Neutrophil (primary cell): ENCODE measurements around the gene RSPH1.

Source experiments
- H3K27ac ChIP-seq: fragments of 200-600 bp; sonication (generic); 2 replicates; pipeline ENCODE4 v1.5.1; 2016; ENCODE audit warnings: mild to moderate bottlenecking, moderate library complexity
- H3K27me3 ChIP-seq: fragments of 200-600 bp; sonication (generic); 2 replicates; pipeline ENCODE4 v1.6.0; 2016; ENCODE audit warnings: mild to moderate bottlenecking
- H3K36me3 ChIP-seq: fragments of 200-600 bp; sonication (generic); 2 replicates; pipeline ENCODE4 v1.5.1; 2017
- H3K4me1 ChIP-seq, 2 experiments: fragments of 200-600 bp in 1 of 2; sonication (generic) in 1 of 2; 1 replicate in 1 of 2; 2 replicates in 1 of 2; pipeline versions ENCODE4 v1.5.1 to v1.6.1; 2013 to 2016; ENCODE audit warnings: low read depth in 1 of 2, low read length in 1 of 2, mild to moderate bottlenecking in 1 of 2, moderate library complexity in 1 of 2; ENCODE audit not compliant: control insufficient read depth in 1 of 2, insufficient read depth in 1 of 2
- H3K4me3 ChIP-seq, 2 experiments: fragments of 200-600 bp in 1 of 2; sonication (generic) in 1 of 2; 1 replicate in 1 of 2; 2 replicates in 1 of 2; pipeline ENCODE4 v1.5.1; 2013 to 2016; ENCODE audit warnings: low read depth in 1 of 2, low read length in 1 of 2, mild to moderate bottlenecking in 1 of 2, moderate library complexity in 1 of 2
- H3K9me3 ChIP-seq: fragments of 200-600 bp; sonication (generic); 2 replicates; pipeline ENCODE4 v1.5.1; 2016
- CTCF ChIP-seq: fragments of 200-600 bp; sonication (generic); IDR thresholded peaks from 2 replicates; pipeline ENCODE4 v1.5.1; 2016; ENCODE audit warnings: antibody characterized with exemption

RSPH1 gene

DNA sequence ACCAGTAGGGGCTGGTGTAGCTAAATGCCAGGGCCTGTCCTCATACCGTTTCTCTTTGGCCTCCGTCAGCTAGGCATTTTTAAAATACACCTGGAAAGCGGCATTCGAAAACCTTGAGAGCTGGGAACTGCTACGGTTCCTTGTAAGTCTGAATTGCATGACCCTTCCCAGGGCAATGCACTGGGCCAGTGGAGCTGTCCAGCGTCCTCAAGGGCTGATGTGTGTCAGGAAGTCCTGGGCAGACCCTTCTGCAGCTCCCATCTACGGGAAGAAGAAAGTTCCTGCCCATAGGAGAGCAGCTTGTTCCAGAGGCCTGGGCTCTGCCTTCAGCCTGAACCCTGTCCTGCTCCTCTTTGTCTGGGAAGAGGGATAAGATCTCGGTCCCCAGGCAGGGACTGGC lies 58.2 kb downstream of the RSPH1 start:
- no peaks in the 10 kb centered on the region for H3K36me3 ChIP-seq
- no peaks in the 10 kb centered on the region for H3K9me3 ChIP-seq
- no peak overlapping the region for H3K4me3 ChIP-seq
- H3K27me3 ChIP-seq = peaks cover 6% of the 10 kb centered on the region
- no peaks in the 10 kb centered on the region for H3K4me1 ChIP-seq
- H3K27ac ChIP-seq = no peak overlapping the region
- TF ChIP-seq CTCF = no peak

GRCh38 chr21:42436914-42437313 lies 59.1 kb downstream of the RSPH1 start:
- TF ChIP-seq CTCF = no peak
- Histone ChIP-seq H3K4me3 (no peak overlapping the region), H3K4me1 (no peaks in the 10 kb centered on the region), H3K36me3 (no peaks in the 10 kb centered on the region), H3K9me3 (no peaks in the 10 kb centered on the region), H3K27ac (no peak overlapping the region), H3K27me3 (peaks cover 6% of the 10 kb centered on the region)

DNA sequence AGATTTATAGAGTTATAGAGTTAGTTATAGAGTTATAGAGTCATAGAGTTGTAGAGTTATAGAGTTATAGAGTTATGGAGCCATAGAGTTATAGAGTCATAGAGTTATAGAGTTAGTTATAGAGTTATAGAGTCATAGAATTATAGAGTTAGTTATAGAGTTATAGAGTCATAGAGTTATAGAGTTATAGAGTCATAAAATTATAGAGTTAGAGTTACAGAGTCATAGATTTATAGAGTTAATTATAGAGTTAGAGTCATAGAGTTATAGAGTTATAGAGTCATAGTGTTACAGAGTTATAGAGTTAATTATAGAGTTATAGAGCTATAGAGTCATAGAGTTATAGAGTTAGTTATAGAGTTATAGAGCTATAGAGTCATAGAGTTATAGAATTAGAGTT lies 60.2 kb downstream of the RSPH1 start:
- Histone ChIP-seq H3K4me1 (no peaks in the 10 kb centered on the region), H3K36me3 (no peaks in the 10 kb centered on the region), H3K9me3 (no peaks in the 10 kb centered on the region), H3K4me3 (no peak overlapping the region), H3K27ac (no peak overlapping the region), H3K27me3 (peaks cover 6% of the 10 kb centered on the region)
- no peak for TF ChIP-seq CTCF

DNA sequence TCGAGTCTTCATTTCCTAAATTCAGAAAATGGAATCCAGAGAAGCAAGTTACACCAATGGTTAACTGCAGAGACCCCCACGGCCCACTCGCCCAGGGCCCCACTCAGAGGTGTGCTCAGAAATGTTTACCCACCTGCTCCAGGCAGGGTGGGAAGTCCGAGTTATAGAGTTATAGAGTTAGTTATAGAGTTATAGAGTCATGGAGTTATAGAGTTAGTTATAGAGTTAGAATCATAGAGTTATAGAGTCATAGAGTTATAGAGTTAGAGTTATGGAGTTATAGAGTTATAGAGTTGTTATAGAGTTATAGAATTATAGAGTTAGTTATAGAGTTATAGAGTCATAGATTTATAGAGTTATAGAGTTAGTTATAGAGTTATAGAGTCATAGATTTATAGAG lies 60.6 kb downstream of the RSPH1 start:
- Histone ChIP-seq H3K36me3 (no peaks in the 10 kb centered on the region), H3K4me3 (no peak overlapping the region), H3K4me1 (no peaks in the 10 kb centered on the region), H3K27ac (no peak overlapping the region), H3K9me3 (no peaks in the 10 kb centered on the region), H3K27me3 (peaks cover 6% of the 10 kb centered on the region)
- TF ChIP-seq CTCF = no peak

DNA sequence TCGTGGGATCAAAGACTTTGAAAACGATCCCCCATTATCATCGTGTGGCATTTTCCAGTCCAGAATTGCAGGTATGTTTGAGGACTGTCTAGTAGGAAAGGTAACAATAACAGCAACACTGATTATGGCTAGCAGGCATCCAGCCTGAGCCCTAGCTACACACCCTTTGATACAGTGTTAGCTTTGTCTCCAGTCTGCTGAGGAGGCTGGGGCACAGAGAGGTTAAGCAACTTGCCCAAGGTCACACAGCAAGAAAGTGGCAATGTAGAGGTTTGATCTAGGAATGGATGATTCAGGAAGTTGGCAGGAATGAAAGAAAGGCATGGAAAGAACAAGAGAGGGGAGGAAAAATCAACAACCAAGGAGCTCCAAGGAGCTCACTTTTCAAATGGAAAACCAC lies 61.1 kb downstream of the RSPH1 start:
- Histone ChIP-seq H3K9me3 (no peaks in the 10 kb centered on the region), H3K4me3 (no peak overlapping the region), H3K36me3 (no peaks in the 10 kb centered on the region), H3K27me3 (peaks cover 6% of the 10 kb centered on the region), H3K27ac (no peak overlapping the region), H3K4me1 (no peaks in the 10 kb centered on the region)
- no peak for TF ChIP-seq CTCF

GRCh38 chr21:42433946-42434551 lies 62.0 kb downstream of the RSPH1 start:
- Histone ChIP-seq H3K9me3 (no peaks in the 10 kb centered on the region), H3K27me3 (peaks cover 6% of the 10 kb centered on the region), H3K36me3 (no peaks in the 10 kb centered on the region), H3K4me1 (no peaks in the 10 kb centered on the region), H3K27ac (no peak overlapping the region), H3K4me3 (no peak overlapping the region)
- no peak for TF ChIP-seq CTCF
